ENCODE measurements around the gene C3orf22.
"Not testable (repeated sequence)": the region's sequence is repeated elsewhere in the genome, so short reads cannot be mapped to it uniquely, and the experiment has no call there.

Gene C3orf22, protein sequence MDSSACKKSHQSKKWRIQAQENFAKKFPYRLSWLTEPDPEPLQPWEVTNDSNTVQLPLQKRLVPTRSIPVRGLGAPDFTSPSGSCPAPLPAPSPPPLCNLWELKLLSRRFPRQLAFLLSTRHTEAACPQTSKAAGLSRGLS

DNA sequence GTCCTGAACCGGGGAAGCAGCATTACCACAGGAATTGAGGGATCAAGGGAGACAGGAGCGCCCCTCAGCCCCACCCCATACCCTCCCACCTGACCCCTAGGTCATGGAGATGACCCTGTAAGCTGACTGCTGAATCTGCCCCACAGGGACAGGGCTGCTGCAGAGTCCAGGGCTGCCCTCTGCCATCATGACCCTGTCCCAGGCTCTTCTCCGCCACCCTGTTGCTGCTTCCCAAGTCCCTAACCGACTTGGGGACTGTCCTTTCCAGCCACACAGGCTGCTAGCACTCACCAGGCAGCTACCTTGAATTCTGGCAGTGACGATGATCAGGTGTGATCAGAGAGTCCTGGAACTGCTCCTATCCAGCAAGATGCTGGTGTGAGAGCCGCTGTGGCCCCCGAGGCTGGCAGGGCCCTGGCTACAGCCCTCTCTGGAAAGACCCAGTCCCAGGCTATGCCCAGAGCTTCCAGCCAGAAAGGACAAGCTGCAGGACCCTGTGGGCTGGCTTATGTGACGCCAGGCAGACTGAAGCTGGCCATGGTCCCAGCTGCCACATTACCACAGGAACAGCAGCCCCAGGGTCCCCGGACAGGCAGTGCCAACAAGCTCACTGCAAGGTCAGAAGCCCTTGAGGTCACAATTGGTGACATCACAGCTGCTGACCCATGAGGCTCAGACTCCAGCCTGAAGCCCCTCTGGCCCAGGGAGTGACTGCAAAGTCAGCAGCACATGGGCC lies at the start of gene C3orf22:
TSS of gene C3orf22 (minus strand) at position 597 of the 736 bp plus-strand sequence. CDS start 5,542 bp downstream, outside the sequence.
- no peak for DNase-seq (ENCODE audit: low read depth in 3 of 3)

DNA sequence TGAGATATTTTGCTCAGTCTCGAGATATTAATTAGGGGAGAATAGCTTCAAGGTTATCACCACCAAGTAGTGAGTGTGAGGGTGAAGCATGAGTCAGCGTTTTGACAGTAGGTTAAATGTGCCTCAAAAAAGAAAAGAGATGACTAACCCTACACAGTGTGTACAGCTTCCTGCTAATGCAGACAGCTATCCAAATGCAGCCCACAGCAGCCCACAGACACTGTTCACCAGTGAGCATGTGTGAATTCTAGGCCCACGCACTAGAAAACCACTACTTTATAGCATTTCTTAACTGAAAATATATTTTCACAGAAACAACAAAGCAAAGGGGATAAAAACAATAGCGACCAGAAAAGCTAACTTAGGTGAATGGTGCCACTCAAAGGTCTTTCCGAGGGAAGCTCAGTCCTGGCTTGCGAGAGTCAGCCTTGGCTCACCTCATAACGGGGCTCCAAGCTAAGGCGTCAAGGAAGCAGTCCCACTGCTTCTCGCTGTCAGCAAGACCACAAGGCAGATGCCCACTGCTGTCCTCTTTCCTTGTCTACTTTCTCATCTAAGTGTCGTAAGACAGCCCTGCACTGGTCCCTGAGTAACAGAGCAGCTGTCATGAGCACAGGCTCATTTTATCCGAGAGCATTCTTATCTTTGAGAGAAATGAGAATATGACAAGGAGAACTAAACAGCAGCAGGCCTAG lies 48.6 kb upstream of the C3orf22 start:
- peak in 2 of 3 donors; percentile 3 to 8 for DNase-seq (ENCODE audit: low read depth in 3 of 3)

DNA sequence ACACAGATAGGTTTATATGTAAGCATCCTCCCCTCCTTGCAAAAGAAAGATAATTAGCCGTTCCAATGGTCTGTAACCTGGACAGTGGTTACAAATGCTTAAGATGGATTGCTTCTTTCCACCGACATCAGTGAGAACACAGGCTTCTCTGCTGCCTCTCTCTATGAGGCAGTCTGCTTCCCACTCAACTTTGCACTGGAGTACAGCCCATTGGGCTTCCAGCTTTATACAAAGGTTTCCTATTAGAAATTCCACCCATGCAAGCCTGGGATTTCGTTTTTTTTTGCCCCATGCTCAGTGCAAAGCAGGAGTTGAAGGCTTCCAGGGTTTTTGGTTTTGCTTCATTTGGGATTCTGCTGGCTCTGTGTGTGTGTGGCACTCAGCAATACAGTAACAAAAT lies 47.3 kb upstream of the C3orf22 start:
- DNase-seq (ENCODE audit: low read depth in 3 of 3), result no peak

DNA sequence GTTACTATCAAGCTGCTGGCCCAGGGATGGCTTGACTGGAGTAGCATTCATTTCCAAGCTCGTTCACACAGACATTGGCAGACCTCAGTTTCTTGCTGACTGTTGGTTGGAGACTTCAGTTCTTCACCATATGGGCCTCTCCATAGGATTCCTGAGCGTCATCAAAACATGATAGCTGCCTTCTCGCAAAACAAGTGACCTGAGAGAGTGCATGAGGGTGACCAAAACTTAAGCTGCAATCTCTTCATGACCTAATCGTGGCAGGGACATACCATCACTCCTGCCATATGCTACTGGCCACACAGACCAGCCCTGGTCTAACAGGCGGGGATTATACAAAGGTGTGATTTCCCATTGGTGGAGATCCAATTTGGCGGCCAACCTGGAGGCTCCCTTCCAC lies 46.0 kb upstream of the C3orf22 start:
- no peak for DNase-seq (ENCODE audit: low read depth in 3 of 3)

DNA sequence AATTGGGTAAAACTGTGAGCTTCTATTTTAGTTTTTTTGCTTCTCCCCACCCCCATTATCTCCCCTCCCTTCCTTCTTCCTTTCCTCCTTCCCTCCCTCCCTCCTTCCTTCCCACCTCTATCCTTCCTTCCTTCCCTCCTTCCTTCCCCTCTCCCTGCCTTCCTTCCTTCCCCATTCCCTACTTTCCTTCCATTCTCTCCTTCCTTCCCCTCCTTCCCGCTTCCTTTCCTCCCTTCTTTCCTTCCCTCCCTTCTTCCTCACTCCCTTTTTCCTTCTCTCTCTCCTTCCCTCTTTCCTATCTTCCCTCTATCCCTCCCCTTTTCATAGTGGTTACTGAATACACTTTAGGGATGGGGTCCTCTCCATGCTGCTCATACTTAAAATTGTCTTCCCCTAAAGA lies 40.4 kb upstream of the C3orf22 start:
- DNase-seq (ENCODE audit: low read depth in 3 of 3), result no peak

DNA sequence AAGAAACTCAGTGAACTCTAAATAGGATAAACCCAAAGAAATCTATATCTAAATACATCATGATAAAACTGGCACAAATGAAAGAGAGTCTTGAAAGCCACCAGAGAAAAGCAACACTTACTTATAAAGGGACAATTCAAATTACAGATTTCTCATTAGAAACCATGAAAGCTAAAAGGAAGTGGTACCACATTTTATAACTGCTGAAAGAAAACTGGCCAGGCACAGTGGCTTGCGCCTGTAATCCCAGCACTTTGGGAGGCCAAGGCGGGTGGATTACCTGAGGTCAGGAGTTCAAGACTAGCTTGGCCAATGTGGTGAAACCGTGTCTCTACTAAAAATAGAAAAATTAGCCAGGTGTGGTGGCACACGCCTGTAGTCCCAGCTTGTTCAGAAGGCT lies 36.7 kb upstream of the C3orf22 start:
- not testable (repeated sequence) for DNase-seq (ENCODE audit: low read depth in 3 of 3)

DNA sequence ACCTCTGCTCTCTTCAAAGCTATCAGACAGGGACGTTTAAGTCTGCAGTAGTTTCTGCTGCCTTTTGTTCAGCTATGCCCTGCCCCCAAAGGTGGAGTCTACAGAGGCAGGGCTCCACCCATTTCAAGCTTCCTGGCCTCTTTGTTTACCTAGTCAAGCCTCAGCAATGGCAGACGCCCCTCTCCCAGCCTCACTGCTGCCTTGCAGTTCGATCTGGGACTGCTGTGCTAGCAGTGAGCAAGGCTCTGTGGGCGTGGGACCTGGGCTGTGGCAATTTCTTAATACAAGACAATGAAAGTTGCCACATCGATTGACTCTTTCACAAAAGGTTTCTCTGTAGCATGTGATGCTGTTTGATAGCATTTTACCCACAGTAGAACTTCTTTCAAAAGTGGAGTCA lies 32.8 kb upstream of the C3orf22 start:
- DNase-seq (ENCODE audit: low read depth in 3 of 3), result not testable (repeated sequence)

DNA sequence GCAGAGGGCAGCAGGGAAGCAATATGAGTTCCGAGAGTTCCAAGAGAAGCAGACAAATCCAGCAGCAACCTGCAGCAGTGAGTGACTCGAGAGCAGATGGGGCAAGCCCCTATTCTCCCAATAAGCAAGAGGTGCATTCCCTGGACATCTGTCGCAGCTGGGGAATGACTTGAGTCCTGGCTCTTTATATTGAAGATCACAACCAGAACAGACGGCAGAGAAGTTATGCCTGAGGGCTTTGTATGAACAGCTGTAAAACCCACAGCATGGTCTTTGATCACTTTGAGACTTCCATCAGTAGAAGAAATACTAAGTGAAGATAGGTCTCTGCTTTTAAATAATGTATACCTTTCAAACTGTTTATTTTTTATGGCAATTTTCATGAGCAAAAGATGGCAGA lies 23.6 kb upstream of the C3orf22 start:
- no peak for DNase-seq (ENCODE audit: low read depth in 3 of 3)

DNA sequence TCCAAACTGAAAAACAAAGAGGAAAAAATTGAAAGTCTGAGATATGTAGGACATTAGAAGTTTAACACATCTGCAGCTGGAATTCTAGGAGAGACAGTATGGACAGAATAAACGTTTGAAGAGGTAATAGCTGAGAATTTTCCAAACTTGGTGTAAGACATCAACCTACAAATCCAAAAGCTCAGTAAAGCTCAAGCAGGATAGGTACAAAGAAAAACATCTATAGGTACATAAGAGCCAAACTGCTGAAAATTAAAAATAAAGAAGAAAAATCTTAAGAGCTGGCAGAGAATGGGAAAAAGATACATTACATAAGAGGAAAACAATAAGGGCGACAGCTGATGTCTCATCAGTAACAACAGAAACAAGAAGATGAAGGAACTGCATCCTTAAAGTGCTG lies 22.8 kb upstream of the C3orf22 start:
- DNase-seq (ENCODE audit: low read depth in 3 of 3), result no peak

DNA sequence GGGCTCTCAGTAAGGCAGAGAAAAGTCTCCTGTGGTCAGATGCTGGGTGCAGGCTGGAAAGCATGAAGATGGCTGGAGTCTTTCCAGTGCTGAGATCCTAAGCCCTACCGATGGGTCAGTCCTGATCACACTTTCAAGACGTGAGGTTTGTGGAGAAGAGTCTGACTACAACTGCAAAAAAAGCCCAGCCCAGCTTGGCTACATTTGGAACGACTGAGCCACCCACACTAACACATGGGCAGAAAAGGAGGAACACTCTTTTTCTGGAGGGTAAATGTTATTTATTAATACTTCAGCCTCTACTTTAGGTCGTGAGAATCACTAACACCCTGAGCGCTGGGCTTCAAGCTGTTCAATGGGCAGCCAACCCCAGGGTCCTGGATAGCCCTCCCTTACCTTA lies 22.0 kb upstream of the C3orf22 start:
- DNase-seq (ENCODE audit: low read depth in 3 of 3), result no peak

DNA sequence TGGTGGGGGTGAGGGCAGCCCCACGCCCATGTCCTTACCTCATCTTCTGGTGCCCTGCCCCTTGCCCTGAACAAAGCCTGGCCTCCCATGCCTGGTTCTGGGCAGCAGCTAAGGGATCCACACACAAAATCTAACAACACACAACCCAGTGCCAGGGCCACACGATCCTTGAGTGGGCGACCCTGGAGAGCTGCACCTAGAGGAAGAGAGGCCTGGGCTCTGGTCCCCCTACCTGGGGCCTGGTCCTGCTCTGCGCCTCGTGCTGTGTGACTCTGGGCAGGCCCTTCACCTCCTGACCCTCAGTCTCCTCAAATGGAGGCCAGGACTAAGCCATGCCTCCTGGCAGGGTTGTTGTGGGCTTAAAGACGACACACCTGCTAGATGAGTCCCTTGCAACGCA lies 20.0 kb upstream of the C3orf22 start:
- no peak for DNase-seq (ENCODE audit: low read depth in 3 of 3)

DNA sequence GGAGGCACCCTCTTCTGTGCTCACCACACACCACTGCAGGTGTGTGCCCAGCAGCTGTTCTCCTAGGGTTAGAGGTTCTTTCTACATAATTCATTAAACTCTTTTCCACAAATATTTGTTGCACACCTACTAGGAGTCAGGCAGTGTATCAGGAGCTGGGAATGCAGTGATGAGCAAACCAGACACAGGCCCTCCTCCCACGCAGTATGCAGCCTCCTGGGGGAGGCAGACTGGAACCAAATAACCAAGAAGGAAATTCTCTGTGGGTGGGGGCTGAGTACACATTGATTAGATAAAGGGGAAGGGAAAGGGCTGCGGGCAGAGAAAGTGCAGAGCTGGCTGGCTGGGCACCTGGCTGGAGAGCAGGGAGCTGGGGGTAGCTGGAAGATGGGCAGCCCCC lies 18.5 kb upstream of the C3orf22 start:
- DNase-seq (ENCODE audit: low read depth in 3 of 3), result no peak

DNA sequence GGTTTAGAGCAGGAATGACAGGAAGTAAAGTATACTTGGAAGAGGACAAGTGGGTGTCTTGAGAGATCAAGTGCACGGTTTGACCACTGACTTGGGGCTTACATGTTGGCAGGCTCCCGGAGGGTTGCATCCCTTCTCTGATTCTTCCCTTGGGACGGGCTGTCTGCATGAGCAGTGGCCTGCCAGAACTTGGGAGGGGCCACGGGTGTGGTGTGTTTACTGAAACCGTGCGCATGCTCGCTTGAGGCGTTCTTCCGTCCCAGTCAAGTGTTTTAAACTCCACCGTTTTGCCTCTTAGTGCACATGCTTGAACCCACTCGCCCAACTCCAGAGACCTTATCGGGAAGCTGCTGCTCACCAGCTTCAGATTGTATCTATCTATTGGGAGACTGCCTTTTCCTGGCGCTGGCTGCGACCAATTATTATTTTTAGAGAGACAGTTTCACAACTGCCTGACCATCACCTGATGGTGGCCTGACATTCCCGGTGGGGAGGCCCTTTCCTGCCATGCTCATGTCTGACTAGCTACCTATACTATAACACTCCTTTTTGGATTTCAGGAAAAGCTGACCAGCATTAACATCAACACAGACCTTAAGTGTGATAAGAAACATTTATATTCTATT lies 14.9 kb upstream of the C3orf22 start:
- no peak for DNase-seq (ENCODE audit: low read depth in 3 of 3)

DNA sequence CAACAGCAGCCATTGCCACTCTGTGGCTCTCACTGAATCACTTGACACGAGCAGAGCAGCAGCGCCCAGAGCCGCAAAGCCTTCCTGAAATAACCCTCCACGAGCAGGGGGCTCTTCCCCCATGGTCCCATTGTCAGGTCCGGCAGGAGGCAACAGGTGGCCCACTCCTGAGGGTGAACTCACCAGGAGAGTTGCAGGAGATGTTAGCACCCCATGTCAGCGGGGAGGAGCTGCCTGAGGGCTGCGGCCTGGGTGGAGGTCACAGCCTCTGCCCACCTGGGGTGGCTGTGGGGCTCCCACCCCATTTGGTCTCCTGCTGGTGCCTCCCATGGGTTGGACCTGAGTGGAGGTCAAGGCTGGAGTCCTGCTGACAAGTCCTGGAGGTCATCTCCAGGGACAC lies 12.3 kb upstream of the C3orf22 start:
- DNase-seq (ENCODE audit: low read depth in 3 of 3), result no peak

DNA sequence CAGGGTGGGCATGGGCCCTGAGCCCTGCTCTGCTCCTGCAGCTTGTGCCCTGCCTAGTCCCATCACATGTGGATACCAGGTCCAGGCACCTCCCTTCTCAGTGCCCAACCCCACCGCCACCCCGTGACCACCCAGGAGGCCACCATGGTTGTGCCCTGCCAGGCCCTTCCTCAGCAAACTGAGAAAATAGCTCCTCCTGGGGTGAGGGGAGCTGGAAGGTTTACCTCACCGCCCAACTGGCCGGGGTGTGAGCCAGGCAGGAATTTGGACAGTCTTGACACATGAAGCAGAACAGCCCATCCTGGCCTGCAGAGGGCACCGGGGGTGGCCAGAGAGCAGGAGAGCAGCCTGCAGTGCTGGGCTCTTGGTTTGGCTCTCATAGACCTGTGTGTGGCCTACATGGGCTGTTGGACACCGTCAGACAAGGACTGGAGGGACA lies 11.4 kb upstream of the C3orf22 start:
- no peak for DNase-seq (ENCODE audit: low read depth in 3 of 3)

DNA sequence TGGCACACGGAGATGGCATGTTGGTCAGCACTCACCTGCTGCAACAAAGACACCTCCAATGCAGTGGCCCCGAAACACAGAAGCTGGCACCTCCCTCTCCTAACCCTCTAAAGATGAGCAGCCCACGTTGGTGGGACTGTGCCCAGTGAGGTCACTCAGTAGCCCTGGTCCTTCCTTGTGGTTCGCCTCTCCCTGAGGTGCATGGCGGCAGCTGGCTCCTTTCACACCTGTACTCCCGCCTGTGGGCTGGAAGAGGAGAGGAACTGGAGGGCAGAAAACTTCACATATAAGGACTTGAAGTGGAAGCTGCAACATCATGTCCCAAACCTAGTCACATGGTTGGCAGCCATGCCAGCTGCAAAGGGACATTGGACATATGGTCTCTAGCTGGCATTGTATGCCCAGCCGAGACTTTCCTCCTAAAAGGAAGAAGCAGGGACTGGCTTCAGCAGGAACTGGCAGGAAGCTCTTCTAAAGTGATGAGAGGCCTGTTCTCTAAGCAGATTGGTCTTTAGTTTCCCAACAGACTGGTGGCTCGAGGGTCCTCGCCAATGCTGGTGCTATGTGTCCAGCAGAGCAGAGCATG lies 10.8 kb upstream of the C3orf22 start:
- no peak for DNase-seq (ENCODE audit: low read depth in 3 of 3)

DNA sequence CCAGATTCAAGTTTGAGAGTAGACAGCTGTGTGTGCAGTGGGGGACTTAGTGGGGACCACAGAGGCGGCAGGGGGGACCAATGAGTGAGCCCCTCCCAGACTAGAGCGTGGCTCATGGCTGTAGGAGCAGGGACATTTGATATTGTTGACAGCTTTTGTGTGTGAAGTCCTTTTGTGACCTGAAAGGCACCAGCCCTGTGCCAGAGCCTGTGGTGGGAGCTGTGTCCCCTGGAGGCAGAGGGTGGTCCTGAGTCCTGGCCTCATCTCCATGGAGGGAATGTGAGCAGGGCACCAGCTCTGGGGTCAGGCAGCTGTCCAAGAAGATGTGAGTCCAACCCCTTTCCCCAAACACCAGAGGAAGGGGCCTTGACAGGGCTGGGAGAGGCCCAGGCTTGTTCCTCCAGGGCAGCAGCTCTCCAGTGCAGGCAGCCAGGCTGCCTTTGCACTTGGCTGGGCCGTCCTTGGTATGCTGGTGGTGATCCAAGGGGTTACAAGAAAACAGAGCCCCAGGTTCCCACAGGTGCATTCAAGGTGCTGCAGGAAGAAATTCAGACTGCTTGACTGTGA lies 10.1 kb upstream of the C3orf22 start:
- no peak for DNase-seq (ENCODE audit: low read depth in 3 of 3)

DNA sequence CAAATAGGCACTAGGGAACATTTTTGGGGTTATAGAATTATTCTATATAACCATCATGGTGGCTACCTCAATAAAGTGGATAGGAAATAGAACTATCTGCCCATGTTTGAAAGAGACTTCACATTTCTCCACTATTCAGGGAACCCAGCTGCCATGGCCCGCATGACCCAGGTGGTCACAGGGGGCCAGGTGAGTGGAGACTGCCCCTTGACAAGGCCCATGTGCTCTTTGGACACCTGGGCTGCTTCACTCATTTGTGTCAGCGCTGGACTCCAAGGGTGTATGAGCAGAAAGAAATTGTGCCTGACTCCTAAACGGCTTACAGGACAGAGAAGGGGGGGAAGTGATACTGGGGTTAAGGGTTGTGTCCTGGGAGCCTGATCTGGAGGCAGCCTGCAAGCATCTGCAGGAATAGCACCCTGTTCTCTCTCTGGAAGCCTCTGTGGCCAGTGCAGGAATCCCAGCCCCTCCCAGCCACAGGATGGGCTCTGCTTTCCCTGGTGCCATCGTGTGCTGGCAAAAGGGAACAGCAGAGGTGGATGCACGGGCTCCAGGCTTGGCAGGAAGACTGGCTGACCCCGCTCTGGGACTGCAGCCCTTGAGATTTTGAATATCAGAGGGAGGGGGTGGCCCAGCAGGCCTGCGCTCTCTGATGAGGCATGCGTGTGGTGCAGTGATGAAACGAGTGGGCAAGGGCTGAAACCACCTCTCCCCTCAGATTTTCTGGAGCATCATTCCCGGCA lies 9.1 kb upstream of the C3orf22 start:
- DNase-seq (ENCODE audit: low read depth in 3 of 3), result no peak

DNA sequence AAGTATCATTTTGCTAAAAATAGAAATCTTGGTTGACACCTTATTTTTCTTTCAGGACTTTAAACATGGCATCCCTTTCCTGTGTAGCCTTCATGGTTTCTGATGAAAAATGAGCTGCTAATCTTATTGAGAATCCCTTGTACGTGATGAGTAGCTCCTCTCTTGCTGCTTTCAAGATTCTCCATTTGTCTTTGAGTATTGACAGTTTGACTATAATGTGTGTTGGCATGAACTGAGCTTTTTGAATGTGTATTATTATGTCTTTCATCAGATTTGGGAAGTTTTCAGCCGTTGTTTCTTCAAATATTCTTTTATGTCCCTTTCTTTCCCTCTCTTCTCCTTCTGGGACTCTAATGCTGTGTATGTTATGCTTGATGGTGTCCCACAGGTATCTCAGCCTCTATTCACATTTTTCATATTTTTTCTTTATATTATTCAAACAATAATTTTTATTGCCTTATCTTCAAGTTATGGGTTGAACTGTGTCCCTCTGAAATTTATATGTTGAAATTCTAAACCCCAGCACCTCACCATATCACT lies 4.1 kb upstream of the C3orf22 start:
- no peak for DNase-seq (ENCODE audit: low read depth in 3 of 3)

DNA sequence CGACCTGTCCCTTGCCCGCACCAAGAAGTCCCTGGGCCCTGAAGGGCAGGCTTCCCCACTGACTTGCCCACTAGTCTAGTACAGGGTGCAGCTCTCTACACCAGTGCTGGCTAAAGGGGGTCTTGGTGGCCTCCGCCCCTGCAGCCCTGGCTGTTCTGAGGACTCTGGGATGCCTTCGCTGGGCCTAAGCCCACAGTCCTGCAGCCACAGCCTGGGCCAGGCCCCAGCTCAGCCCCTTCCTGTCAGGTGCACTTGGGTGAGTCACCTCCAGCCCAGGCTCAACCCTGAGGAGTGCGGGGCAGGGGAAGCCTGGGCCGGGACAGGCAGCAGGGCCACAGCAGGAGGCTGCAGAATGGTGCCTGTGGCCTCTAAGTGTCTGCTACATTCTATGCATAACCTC lies 971 bp downstream of the C3orf22 start:
- DNase-seq (ENCODE audit: low read depth in 3 of 3), result no peak

DNA sequence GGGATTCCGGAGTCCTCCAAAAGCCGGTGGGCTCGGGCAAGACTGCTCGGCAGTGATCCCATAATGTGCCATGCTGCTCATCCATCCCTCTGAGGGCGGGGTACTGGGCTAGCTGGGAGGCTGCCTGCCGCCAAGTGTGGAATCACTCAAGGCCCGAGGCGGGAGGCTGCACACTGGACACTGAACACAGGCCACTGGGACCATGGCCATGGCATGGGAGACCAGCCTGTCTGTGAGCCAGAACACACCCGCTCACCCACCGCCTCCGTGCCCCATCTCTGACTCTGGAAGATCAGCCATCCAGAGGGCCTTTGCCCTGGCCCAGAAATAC lies 1.4 kb downstream of the C3orf22 start:
- DNase-seq (ENCODE audit: low read depth in 3 of 3), result no peak

Measured in stimulated activated CD4-positive, alpha-beta T cell treated with anti-CD3 and anti-CD28 coated beads, TNF-alpha, amount 100 ng/mL, for 48 hours (primary cell).